Occipital lobe (tissue), 2 donors: ENCODE results near the gene KLHDC4. TPM values are rescaled to one million over a fixed set of nuclear protein-coding genes. Genes with fewer than 3 reads are reported as not detected.
"Not testable (repeated sequence)": the region's sequence is repeated elsewhere in the genome, so short reads cannot be mapped to it uniquely, and the experiment has no call there.

ENCODE experiments used
- DNase-seq: peaks from one replicate; lab custom pipeline; 2025; lab: John Stamatoyannopoulos, UW
- total RNA-seq: library from RNA; depleted of rRNA; stranded (reverse); fragments of >200 nt; gene quantifications from one replicate; pipeline ENCODE4 v1.2.3, GENCODE V29; 2014

Gene KLHDC4
- total RNA-seq, 1 donor from 2014 or later, result 18.2 TPM

DNA sequence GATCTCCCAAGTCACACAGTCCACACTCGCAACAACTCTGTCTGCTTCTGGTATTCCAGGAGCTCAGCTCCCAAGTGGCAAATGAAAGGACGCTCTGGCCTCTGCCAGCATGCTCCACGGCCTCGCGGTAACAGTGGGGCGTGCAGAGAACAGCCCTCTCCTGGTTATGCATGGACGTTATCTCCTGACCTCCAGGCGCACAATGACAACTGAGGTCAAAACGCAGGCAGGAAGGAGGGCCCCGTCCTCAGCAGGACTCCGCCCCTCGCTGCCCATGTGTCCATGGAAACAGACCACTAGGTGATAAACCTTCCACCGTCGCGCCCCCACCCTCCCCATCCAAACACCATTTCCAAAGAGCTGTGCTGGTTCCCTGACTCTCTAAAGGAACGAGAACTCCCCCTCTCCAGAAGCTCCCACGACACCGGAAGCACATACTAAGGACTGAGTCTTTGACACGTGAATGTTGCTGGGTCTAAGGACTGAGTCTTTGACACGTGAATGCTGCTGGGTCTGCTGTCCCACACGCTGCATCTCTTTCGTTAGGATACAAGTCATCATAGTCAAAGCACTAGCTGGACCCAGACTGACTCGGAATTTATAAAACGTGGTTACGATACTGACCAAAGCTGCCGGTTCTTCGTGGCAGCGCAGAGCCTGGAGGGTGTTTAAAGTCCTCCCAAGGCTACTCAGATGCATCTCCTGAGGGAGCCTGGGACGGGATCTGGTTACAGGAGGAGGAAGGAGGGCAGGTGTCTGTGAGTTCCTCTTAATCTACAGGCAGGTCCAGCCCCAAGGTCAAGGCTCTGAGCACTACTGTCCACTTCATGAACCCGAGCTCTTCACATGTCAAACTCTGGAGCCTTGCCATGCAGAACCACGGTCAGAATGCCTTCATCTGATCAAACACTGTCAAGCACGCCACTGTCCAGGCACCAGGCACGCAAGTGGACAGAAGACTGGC, 43.9 kb downstream of the KLHDC4 start:
- no peak for DNase-seq

GRCh38 chr16:87720446-87720845, 45.3 kb downstream of the KLHDC4 start:
- DNase-seq, result no peak

DNA sequence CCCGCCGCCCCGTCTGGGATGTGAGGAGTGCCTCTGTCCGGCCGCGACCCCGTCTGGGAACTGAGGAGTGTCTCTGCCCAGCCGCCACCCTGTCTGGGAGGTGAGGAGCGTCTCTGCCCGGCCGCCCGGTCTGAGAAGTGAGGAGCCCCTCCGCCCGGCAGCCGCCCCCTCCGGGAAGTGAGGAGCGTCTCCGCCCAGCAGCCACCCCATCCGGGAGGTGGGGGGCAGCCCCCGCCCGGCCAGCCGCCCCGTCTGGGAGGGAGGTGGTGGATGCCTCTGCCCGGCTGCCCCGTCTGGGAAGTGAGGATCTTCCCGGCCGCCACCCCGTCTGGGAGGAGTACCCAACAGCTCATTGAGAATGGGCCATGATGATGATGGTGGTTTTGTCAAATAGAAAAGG, 47.0 kb downstream of the KLHDC4 start:
- DNase-seq, result not testable (repeated sequence)

DNA sequence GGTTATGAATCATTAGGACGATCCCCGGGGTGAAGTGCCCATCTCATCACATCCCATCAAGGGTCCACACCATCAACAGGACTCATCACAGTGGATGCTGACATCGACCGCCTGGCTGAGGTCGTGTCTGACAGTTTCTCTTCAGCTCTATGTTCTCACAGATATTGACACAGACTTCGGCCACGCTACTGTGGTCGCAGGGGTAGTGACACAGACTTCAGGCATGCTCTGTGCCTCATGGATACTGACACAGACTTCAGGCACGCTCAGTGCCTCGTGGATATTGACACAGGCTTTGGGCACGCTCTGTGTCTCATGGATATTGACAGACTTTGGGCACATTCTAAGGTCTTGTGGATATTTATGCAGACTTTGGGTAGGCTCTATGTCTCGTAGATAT, 50.1 kb downstream of the KLHDC4 start:
- no peak for DNase-seq

GRCh38 chr16:87715231-87715630, 50.6 kb downstream of the KLHDC4 start:
- DNase-seq, result no peak

DNA sequence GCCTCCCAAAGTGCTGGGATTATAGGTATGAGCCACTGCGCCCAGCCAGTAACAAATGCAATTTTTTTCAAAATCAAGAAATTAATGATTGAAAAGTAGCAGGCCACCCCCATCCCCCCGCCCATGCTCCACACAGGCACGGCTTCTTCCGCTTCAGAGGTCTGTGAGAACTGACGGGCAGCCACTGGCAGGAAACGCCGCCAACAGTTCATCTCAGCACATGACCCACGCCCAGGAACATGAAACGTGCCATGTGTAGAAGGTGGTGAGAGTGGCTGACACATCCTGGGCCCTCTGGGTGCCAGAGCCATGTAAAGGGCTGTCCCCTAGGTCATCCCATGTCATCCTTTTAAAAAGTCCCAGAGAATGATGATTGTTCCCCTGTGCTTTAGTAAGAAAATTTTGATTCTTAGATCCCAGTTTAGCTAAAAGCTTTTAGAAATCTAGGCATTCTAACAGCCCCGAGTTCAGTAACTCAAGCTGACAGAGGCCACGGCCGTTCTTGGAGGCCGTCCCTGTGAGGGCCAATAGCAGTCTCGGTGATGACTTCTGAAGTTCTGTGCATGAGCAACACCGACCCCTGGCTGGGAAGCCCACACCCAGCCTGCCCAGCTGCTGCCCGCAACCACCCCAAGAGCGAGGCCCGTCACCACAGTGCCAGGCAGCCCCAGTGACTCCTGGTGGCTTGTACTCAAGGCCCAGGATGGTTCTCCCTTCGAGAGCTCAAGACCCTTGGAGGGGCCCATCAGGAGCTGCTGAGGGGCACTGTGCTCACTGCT, 52.1 kb downstream of the KLHDC4 start:
- DNase-seq, result no peak

DNA sequence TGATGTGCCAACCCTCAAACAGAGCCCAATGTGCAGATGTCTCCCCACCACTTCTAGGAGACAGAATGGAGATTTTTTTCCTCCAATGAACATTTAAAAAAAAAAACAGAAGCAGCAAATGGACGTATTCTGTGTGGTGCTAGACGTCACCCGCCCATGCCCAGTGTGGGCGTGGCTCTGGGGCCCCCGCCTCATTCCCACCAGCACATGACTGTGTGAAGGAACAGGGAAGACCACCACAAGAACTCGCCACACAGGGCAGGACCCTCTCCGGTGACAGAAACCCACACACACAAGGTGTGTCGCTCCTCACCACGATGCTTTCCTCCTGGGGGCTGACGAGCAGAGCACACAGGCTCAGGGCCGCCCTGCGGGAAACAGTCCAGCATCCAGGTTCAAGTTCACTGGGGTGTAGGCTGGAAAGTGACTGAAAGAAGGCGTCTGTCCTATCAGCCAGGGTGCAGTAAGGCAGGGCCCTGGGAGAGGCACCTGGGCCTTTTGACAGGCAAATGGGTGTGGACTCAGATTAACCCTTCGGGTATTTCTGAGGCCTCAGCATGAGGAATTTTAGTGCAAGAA, 53.5 kb downstream of the KLHDC4 start:
- DNase-seq, result no peak

DNA sequence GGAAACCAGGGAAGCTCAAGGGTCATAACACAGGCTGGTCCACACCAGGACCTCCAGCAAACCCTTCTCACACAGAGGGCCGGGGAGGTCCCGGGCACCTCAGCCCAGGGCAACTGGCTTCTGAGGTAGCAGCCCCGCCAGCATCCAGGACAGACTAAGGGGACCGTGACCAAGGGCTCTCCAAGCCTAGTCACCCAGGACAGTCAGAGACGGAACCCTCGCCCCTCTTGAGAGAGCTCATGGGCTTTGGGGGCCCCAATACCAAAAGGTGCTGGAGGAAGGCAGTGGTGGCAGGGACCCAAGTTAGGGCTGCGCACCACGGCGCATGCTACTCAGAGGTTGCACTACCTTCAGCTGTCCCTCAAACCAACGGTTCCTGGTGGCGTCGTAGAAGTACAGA, 54.9 kb downstream of the KLHDC4 start:
- DNase-seq, result no peak

- no peak for DNase-seq
Observed at GRCh38 chr16:87709677-87710076, 56.1 kb downstream of the KLHDC4 start.

DNA sequence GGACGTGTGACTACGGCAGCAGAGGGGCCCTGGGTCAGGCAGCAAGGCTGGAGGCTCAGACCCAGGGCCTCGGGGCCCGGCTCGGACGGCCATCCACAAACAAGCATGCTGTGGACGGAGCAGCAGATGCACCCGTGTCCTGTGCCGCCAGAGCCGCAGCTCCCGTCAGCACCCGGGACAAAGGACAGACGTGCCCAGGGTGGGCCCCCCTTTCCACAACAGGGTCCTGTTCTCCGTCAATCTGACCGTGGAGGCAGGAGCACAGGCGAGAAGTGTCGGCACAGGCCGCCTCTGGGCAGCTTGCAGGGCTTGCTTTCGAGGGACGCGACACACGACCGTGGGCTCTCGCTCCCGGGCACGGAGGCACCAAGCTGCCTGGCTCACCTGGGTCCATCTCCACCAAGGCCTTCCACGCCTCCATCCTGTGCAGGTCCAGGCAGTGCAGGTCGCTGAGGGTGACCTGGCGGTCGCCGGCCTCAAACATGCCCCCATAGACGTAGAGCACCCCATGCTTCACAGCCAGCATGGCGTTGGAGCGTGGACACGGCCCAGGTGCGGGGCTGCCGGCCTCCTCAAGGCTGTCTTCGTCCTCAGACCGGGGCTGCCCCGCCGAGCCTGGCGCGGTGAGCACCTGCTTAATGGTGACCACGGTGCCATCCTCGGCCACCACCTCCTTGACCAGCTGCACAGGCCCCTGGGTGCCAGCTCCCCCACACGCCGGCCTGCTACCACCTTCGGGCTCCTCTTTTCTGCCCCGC, 56.7 kb downstream of the KLHDC4 start:
- no peak for DNase-seq

GRCh38 chr16:87707714-87708580, 57.8 kb downstream of the KLHDC4 start:
- DNase-seq, result no peak

- no peak for DNase-seq
Observed at GRCh38 chr16:87707097-87707496, 58.7 kb downstream of the KLHDC4 start.

DNA sequence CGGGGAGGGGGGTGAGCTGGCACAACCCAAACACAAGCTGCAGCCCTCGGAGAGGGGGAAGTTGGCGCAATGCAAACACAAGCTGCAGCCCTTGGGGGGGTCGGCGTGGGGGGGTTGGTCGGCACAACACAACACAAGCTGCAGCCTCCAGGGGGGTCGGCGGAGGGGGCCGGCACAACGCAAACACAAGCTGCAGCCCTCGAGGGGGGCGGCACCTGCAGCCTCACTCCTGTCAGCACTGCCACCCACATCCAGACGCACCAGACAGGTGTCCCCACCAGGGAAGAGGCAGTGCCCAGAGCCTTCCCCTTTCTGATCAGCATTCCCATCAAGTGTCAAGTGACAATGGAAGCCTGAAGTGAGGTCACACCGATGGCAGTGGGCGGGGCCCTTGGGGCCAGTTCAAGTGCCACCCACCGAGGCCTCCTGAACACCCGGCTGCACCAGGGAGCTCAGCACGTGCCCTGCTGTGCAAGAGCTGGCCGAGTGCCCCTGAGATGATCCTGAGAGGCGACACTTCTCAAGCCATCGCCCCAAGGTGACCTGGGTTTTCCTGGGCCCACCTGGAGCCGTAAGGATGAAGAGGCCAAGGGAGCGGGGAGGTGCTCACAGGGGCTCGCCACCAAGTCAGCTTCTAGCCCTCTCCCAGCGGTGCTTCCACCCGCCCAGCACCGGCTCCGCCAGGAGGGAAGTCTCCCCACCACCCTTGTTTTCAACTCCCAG, 59.3 kb downstream of the KLHDC4 start:
- DNase-seq, result no peak

DNA sequence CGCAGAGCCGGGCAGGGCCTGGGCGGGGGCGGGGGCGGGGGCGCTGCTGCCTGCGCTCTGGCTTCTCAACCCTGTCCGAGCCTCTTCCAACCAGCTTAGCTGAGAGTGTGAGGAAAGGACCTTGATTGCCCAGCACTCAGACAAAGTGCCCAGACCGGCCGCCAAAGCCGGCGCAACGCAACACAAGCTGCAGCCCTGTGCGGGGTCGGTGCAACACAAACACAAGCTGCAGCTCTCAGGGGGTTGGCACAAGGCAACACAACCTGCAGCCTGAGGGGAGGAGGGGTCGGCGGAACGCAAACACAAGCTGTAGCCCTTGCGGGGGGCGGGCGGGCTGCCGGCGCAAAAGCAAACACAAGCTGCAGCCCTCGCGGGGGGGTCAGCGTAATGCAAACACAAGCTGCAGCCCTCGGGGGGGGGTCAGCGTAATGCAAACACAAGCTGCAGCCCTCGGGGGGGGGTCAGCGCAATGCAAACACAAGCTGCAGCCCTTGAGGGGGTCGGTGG, 60.0 kb downstream of the KLHDC4 start:
- no peak for DNase-seq

- DNase-seq, result no peak
Observed at GRCh38 chr16:87704754-87705353, 60.9 kb downstream of the KLHDC4 start.

DNA sequence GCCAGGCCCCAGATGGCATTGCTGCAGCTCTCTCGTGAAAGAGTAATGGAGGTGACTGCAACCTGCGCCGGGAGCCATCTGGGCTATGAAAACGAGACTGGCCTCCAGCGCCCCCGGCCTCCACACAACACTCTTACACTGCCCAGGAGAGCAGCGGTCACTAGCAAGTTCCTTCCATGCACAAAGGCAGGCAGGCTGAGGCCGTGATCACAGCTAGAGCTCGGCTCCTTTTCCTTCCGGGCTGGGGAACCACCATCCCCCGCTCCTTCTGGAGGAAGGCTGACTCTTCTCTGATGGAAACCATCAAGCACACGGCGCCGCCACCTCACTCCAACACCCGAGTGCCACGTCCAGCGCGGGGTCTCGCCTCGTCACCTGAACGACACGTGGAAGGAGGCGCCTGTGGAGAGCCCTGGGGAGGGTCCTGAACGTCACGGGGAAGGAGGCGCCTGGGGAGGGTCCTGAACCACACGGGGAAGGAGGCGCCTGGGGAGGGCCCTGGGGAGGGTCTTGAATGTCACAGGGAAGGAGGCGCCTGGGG, 61.9 kb downstream of the KLHDC4 start:
- no peak for DNase-seq

GRCh38 chr16:87703071-87703470, 62.7 kb downstream of the KLHDC4 start:
- DNase-seq, result no peak

GRCh38 chr16:87702325-87702811, 63.4 kb downstream of the KLHDC4 start:
- no peak for DNase-seq

DNA sequence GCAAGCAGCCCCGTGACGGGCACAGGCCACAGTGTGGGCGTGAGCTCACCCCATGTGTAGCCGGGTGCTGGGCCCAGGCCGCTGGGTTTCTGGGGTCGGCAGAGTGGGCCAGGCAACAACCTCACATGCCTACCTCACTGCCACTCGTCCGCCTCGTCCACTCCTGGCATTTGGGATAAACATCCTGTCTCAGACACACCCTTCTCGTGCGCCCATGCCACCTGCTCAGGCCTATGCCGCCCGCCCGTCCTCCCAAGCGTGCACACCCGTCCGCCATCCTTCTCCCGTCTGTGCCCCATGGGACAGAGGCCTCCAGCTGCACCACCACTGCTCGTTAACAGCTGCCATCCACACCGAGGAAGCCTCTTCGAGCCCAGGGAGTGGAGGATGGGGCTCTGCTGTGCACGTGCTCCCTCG, 64.3 kb downstream of the KLHDC4 start:
- no peak for DNase-seq
